Prostate gland (tissue), 2 donors: Measurements from ENCODE around the gene TMEM18.

Experiments used
- CTCF ChIP-seq, 4 experiments: fragments of 200-600 bp in 2 of 4; fragments of 450-650 bp in 2 of 4; sonication (generic) in 2 of 4; IDR thresholded peaks; 1 replicate in 3 of 4; 2 replicates in 1 of 4; pipeline ENCODE4 v1.5.1; 2016 to 2019; ENCODE audit warnings: antibody characterized with exemption in 4 of 4, mild to moderate bottlenecking in 2 of 4, moderate library complexity in 2 of 4
- POLR2A ChIP-seq: fragments of 450-650 bp; IDR thresholded peaks from one replicate; pipeline ENCODE4 v1.6.1; 2016; ENCODE audit warnings: antibody characterized with exemption, mild to moderate bottlenecking

GRCh38 chr2:664063-664462 lies 13.1 kb downstream of the TMEM18 start:
- TF ChIP-seq CTCF (IDR thresholded peaks at IDR 0.05) (no peak), POLR2A (no peak)
